Ammon's horn (tissue), 1 donor: Measurements from ENCODE around the gene CACTIN.
A peak's percentile ranks its signal among the peaks of the same experiment; 100 is the strongest.

ENCODE experiments used
- DNase-seq: peaks from one replicate; pipeline ENCODE4 v3.0.0-alpha.2; 2016; ENCODE audit warnings: low spot score

Gene CACTIN

DNA sequence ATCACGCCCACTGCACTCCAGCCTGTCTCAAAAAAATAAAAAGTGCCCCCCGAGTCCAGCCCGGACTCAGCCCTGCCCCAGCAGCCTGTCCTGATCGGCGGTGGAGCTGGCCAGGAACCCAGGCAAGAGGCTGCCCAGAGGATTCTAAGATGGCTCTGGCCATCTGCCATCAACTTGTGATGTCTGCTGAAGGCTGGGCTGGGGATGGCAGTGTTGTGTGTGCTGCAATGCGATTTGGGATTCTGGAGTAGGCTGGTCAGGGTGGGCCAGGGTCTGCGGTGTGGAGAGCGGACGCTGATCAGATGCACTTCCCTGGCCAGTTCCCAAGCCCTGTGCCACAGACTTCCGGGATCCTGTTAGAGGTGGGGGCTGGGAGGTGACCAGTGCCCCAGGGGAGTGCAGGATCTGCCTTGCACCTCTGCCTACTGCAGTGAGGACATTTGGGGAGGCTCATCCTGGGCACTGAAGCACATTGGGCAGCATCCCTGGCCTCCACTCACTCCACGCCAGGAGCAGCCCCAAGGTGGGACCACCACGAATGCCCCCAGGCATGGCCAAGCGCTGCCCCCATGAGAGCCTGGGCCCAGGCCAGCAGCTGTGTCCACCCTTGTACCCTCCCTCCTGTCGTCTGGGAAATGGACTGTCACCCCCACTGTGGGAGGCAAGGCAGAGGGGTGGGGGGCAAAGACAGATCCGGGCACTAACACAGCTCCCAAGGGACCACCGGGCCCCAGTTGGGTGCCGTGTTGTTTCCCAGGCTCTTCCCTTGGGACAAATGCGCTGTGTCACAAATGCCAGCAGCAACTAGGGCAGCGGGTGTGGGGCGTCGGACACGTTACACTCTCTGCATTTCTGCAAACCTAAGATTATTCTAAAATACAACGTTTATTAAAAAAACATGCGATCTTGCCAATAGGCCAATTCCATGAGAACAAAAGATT, 16.5 kb downstream of the CACTIN start:
- no peak for DNase-seq

GRCh38 chr19:3608750-3609322, 17.8 kb downstream of the CACTIN start:
- DNase-seq, result no peak

DNA sequence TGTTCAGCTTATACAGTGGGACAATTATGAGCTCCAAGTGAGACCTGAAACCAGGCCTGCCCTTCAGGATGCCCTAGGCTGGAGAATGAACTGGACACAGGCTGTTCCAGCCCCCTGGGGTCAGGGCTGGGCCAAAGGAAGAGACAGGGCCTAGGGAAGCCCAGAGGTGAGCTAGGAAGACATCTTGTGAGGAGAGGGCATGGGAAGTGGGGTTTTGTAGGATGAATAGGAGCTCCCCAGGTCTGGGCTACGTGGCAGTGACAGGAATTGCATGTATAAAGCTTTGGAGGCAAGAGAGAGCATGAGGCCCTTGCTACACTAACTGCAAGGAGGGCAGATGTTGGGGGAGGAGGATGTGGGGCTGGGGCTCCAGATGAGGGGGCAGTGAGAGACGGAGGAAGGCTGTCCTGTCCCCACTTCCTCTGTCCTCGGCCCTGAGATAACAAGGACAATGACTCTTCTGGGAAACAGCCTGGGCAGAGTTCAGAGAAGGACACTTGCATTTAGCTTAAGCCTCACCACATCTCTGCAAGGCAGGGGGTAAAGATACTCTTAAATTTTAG, 18.4 kb downstream of the CACTIN start:
- DNase-seq, result no peak

GRCh38 chr19:3607303-3608078, 19.1 kb downstream of the CACTIN start:
- DNase-seq, result no peak

DNA sequence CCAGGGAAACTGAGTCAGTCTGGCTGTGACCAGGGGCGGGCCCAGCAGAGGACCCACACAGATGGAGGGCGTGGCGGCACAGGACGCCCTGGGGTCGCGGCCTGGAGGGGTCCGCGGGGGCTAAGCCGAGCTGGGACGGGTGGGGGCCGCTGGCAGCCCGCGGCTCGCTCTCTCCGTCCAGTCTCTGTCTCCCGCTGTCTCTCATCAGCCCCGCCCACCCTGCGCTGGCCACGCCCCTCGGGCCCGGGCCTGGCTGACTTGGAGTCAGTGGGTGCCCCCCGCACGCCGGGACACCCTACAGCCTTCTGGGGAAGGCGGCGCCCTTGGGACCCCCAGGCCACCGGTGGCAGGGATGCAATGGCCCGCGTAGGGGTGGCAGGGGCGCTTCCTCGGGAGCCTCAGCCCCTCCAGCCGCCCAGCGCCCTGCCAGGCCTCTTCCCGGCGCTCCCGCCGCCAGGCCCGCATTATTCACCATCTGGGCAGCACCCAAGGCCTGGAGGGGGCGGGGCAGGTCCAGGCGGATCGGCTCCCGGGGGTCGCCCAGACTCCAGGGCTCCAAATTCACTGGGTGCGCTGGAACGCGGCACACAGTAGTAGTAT, 19.8 kb downstream of the CACTIN start, which contains the start of gene TBXA2R:
Gene TBXA2R (minus strand): TSS at position 186 of the 600 bp plus-strand sequence. CDS start 6,241 bp downstream, outside the sequence.
- DNase-seq, result peak; percentile 36

- DNase-seq, result no peak
Measured at GRCh38 chr19:3606174-3606689, 20.4 kb downstream of the CACTIN start.

GRCh38 chr19:3605770-3606169, 20.8 kb downstream of the CACTIN start:
- DNase-seq, result no peak

GRCh38 chr19:3605361-3605760, 21.2 kb downstream of the CACTIN start:
- no peak for DNase-seq

DNA sequence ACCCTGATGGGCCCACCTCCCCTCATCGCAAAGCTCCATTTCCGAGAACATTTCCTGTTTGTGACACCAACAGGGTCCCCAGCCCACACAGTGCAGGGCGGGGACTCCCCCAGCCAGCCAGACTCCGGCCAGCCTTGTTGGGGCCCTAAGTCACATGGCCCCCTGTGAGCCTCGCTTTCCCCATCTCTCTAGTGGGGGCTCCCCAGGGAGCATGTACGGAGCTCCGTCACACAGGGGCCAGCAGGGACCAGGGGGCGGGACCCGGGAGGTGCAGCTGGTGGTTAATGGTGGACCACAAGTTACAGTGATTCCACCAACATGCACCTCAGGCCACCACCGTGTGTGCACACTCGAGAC, 21.6 kb downstream of the CACTIN start:
- no peak for DNase-seq

- no peak for DNase-seq
Measured at GRCh38 chr19:3604227-3604986, 22.2 kb downstream of the CACTIN start.

DNA sequence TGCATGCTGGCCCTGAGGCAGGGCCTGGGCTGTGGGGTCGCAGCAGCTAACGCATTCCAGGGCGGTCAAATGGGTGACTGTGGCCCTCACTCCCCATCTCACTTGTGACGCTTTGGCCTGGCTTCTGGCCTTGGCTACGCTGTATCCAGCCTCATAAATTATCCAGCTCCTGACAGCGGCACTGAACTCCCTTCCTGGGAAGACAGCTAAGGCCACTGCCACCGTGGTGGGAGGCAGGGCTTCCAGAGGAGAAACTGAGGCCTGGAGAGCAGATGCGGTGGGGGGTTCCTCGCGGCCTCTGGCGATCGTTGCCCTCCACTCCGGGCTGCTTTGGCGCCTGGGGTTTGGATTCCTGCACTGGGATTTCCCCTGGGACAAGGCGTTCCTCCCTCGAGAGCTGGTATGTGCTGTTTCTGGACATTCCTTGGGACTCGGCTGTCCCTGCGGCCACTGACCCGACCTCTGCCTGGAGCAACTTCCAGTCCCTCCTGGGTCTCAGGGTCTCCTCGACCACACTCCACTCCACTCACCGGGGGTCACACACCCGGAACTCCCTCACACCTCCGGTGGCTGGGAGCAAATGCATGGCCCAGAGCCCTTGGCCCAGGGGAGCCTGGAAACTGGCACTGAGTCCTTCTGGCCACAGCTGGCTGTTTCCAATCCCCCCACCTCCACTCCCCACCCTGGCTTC, 23.3 kb downstream of the CACTIN start:
- no peak for DNase-seq

- DNase-seq, result no peak
Measured at GRCh38 chr19:3601021-3601420, 25.6 kb downstream of the CACTIN start.

- no peak for DNase-seq
Measured at GRCh38 chr19:3599776-3600187, 26.8 kb downstream of the CACTIN start.

GRCh38 chr19:3595521-3596061, 31.0 kb downstream of the CACTIN start:
- DNase-seq, result no peak

DNA sequence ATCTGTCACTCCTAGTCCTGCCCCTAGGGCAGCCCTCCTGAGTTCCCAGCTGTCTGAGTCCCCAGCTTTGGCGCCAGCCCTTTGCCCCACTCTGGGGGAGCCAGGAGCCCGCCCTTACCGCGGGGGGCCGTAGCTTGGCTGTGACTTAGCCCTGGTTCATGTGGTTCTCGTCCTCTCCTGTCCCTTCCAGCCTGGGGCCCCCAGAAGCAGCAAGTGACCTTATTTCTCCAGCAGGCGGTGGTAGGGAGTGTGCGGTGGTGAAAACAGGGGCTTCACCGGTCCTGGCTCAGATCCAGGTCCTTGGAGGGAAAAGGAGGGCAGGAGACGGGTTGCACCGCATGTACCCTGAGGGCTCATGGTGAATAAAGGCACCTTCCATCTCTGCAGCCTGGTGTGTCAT, 33.4 kb downstream of the CACTIN start:
- DNase-seq, result no peak

- no peak for DNase-seq
Measured at GRCh38 chr19:3591876-3592613, 34.5 kb downstream of the CACTIN start.

- DNase-seq, result no peak
Measured at GRCh38 chr19:3590991-3591659, 35.5 kb downstream of the CACTIN start.

- DNase-seq, result no peak
Measured at GRCh38 chr19:3589949-3590348, 36.6 kb downstream of the CACTIN start.

GRCh38 chr19:3589439-3589838, 37.2 kb downstream of the CACTIN start:
- no peak for DNase-seq
